Activated naive CD4-positive, alpha-beta T cell treated with anti-CD3 and anti-CD28 coated beads for 36 hours (primary cell): ENCODE measurements around the gene KRT77. TPM values are rescaled to one million over a fixed set of nuclear protein-coding genes. Genes with fewer than 3 reads are reported as not detected.
"Not testable (repeated sequence)": the region's sequence is repeated elsewhere in the genome, so short reads cannot be mapped to it uniquely, and the experiment has no call there.

Experiments used
- CTCF ChIA-PET: fragments of 350-600 bp; sonication (Branson Sonifier 250); formaldehyde crosslinking; loops from one replicate; lab custom pipeline; 2021; ENCODE audit warnings: antibody characterized with exemption; lab: Charles Lee
- DNase-seq: peaks from one replicate; pipeline ENCODE4 v3.0.0-alpha.2; 2020
- H3K27ac Mint-ChIP-seq: one replicate; pipeline ENCODE4 v1.8.0; 2021; ENCODE audit warnings: mild to moderate bottlenecking, mixed read lengths
- H3K27me3 Mint-ChIP-seq: one replicate; pipeline ENCODE4 v1.8.0; 2021; ENCODE audit warnings: low read depth, mixed read lengths
- H3K36me3 Mint-ChIP-seq: one replicate; pipeline ENCODE4 v1.8.0; 2021; ENCODE audit warnings: low read depth, mixed read lengths
- H3K4me1 Mint-ChIP-seq: one replicate; pipeline ENCODE4 v1.8.0; 2021; ENCODE audit warnings: low read depth, mixed read lengths
- H3K4me3 Mint-ChIP-seq: one replicate; pipeline ENCODE4 v1.8.0; 2021; ENCODE audit warnings: mild to moderate bottlenecking, moderate library complexity, mixed read lengths
- H3K9me3 Mint-ChIP-seq: one replicate; pipeline ENCODE4 v1.8.0; 2021; ENCODE audit warnings: mixed read lengths
- intact Hi-C: fragments of 100-400 bp; cut with micrococcal nuclease; formaldehyde crosslinking; loops from one replicate; pipeline ENCODE4 v1.15.1; 2023
- total RNA-seq, 2 experiments: library from RNA; stranded (reverse); gene quantifications; one replicate each; pipeline ENCODE4 v1.2.3, GENCODE V29; 2021

Gene KRT77
- total RNA-seq = not detected

GRCh38 chr12:52703424-52703823 lies at the start of gene KRT77:
Gene KRT77, minus strand, starts transcription at chr12:52703524. Its CDS starts 90 bp downstream, at chr12:52703434.
- no peak for DNase-seq
- Mint-ChIP-seq H3K4me3 (no peak within 1 kb of the TSS), H3K4me1 (peaks cover 16% of the 10 kb centered on the region), H3K27me3 (no peaks in the 10 kb centered on the region), H3K36me3 (no peaks in the 10 kb centered on the region), H3K9me3 (no peaks in the 10 kb centered on the region), H3K27ac (no peak within 1 kb of the TSS)
- CTCF ChIA-PET = no interaction called here
- intact Hi-C loops = no loop called here

- H3K27ac Mint-ChIP-seq = no peak overlapping the region
- H3K4me3 Mint-ChIP-seq = no peak overlapping the region
- CTCF ChIA-PET = no interaction called here
Observed at GRCh38 chr12:52752516-52752915, 49.2 kb upstream of the KRT77 start.

DNA sequence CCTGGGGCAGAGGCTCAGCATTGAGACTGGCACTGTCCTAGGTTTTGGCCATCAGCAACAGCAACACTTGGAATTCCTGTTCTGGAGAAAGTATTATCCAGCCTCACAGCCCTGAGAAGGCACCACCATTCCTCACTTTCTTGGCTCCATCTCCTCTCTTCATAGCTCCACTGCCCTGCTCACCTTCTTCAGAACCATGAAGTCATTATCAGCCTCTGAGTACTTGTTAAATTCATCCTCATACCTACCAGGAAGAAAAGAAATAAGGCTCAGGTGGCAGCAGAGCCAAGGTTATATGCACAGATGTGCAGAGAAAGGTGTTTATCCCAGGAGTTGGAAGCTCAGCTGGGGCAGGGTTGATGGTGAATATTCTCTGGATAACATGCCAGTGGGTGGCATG lies 48.5 kb upstream of the KRT77 start:
- H3K4me3 Mint-ChIP-seq = no peak overlapping the region
- H3K27me3 Mint-ChIP-seq = no peaks in the 10 kb centered on the region
- CTCF ChIA-PET = no interaction called here
- intact Hi-C loops = no loop called here
- no peaks in the 10 kb centered on the region for H3K9me3 Mint-ChIP-seq
- H3K4me1 Mint-ChIP-seq = peaks cover 12% of the 10 kb centered on the region
- DNase-seq = no peak
- no peaks in the 10 kb centered on the region for H3K36me3 Mint-ChIP-seq
- H3K27ac Mint-ChIP-seq = no peak overlapping the region

More at GRCh38 chr12:52752516-52752915, 49.2 kb upstream of the KRT77 start:
- H3K4me1 Mint-ChIP-seq = peaks cover 12% of the 10 kb centered on the region
- H3K9me3 Mint-ChIP-seq = no peaks in the 10 kb centered on the region
- DNase-seq = no peak
- no peaks in the 10 kb centered on the region for H3K27me3 Mint-ChIP-seq
- no peaks in the 10 kb centered on the region for H3K36me3 Mint-ChIP-seq
- intact Hi-C loops = no loop called here

GRCh38 chr12:52750532-52750931 lies 47.2 kb upstream of the KRT77 start:
- intact Hi-C loops, DNase-seq, H3K36me3 Mint-ChIP-seq, CTCF ChIA-PET, H3K27me3 Mint-ChIP-seq, H3K4me3 Mint-ChIP-seq, H3K9me3 Mint-ChIP-seq, H3K27ac Mint-ChIP-seq: not testable (repeated sequence)
- H3K4me1 Mint-ChIP-seq = peaks cover 12% of the 10 kb centered on the region

GRCh38 chr12:52749827-52750226 lies 46.5 kb upstream of the KRT77 start:
- intact Hi-C loops = no loop called here
- no peaks in the 10 kb centered on the region for H3K36me3 Mint-ChIP-seq
- no peak for DNase-seq
- peaks cover 12% of the 10 kb centered on the region for H3K4me1 Mint-ChIP-seq
- H3K27ac Mint-ChIP-seq = no peak overlapping the region
- CTCF ChIA-PET = interaction anchor here (1.2 kb wide), 1 partner anchor 15 kb away, joined by 3 read pairs; no protein-coding TSS in a partner anchor
- H3K4me3 Mint-ChIP-seq = no peak overlapping the region
- no peaks in the 10 kb centered on the region for H3K9me3 Mint-ChIP-seq
- no peaks in the 10 kb centered on the region for H3K27me3 Mint-ChIP-seq

DNA sequence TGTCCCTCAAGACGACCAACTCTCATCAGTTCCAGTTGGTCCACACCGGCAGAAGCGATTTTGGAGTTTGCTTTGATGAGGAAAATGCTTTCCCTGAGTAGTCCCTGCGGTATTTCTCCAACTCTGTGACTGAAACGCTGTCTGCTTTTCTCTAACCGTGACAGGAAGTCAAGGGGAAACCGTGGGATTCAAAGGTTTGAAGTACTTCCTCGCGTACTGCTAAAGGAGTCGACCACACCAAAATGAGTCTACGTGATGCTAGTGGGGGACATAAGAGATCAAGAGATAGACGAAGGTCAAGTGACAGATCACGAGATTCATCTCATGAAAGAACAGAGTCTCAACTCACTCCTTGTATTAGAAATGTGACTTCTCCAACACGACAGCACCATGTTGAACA lies 45.3 kb upstream of the KRT77 start:
- H3K4me3 Mint-ChIP-seq = no peak overlapping the region
- CTCF ChIA-PET = interaction anchor here (1.2 kb wide), 1 partner anchor 14 kb away, joined by 3 read pairs; no protein-coding TSS in a partner anchor
- H3K4me1 Mint-ChIP-seq = peaks cover 12% of the 10 kb centered on the region
- H3K27me3 Mint-ChIP-seq = no peaks in the 10 kb centered on the region
- no peak for DNase-seq
- intact Hi-C loops = no loop called here
- H3K9me3 Mint-ChIP-seq = no peaks in the 10 kb centered on the region
- no peak overlapping the region for H3K27ac Mint-ChIP-seq
- no peaks in the 10 kb centered on the region for H3K36me3 Mint-ChIP-seq

- H3K36me3 Mint-ChIP-seq = no peaks in the 10 kb centered on the region
- H3K9me3 Mint-ChIP-seq = no peaks in the 10 kb centered on the region
- no peak overlapping the region for H3K4me3 Mint-ChIP-seq
- CTCF ChIA-PET = interaction anchor here (0.5 to 1.2 kb wide), 2 partner anchors 162 to 164 kb away, joined by 3 read pairs; no protein-coding TSS in a partner anchor
- H3K27ac Mint-ChIP-seq = no peak overlapping the region
- intact Hi-C loops = no loop called here
- no peak for DNase-seq
- peaks cover 16% of the 10 kb centered on the region for H3K4me1 Mint-ChIP-seq
- no peaks in the 10 kb centered on the region for H3K27me3 Mint-ChIP-seq
Observed at GRCh38 chr12:52745554-52745953, 42.2 kb upstream of the KRT77 start.

- H3K36me3 Mint-ChIP-seq = no peaks in the 10 kb centered on the region
- no peak overlapping the region for H3K27ac Mint-ChIP-seq
- H3K4me3 Mint-ChIP-seq = no peak overlapping the region
- CTCF ChIA-PET = interaction anchor here (1.2 kb wide), 1 partner anchor 161 kb away, joined by 3 read pairs; no protein-coding TSS in a partner anchor
- no peak for DNase-seq
- peaks cover 2% of the 10 kb centered on the region for H3K27me3 Mint-ChIP-seq
- peaks cover 16% of the 10 kb centered on the region for H3K4me1 Mint-ChIP-seq
- intact Hi-C loops = no loop called here
- H3K9me3 Mint-ChIP-seq = no peaks in the 10 kb centered on the region
Observed at GRCh38 chr12:52744493-52745156, 41.3 kb upstream of the KRT77 start.

- Mint-ChIP-seq H3K27me3 (peaks cover 2% of the 10 kb centered on the region), H3K36me3 (no peaks in the 10 kb centered on the region), H3K9me3 (no peaks in the 10 kb centered on the region), H3K4me1 (peaks cover 3% of the 10 kb centered on the region), H3K4me3 (no peak overlapping the region), H3K27ac (no peak overlapping the region)
- no peak for DNase-seq
- intact Hi-C loops = no loop called here
- CTCF ChIA-PET = interaction anchor here (0.7 kb wide), 1 partner anchor 161 kb away, joined by 3 read pairs; no protein-coding TSS in a partner anchor
Observed at GRCh38 chr12:52742822-52743457, 39.6 kb upstream of the KRT77 start.

DNA sequence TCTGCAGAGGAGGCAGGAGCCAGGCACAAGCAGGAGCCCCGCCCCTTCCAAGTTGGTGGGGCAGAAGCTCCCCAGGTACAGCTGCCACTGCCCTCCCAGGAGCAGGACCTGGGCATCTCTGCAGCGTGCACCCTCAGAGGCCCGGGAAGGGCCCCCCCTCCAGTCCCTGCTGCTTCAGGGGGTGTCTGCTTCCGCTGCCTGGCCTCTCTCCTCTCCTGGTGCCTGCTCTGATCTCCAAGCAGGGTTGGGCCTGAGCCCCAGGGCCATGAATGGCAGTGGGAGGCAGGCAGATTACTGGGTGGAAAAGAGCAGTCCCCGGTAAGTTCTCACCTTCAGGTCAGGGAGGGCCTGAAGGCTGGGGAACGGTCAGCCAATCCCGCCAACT lies 38.9 kb upstream of the KRT77 start:
- Mint-ChIP-seq H3K4me3 (no peak overlapping the region), H3K4me1 (peaks cover 3% of the 10 kb centered on the region), H3K27ac (no peak overlapping the region), H3K36me3 (no peaks in the 10 kb centered on the region), H3K9me3 (no peaks in the 10 kb centered on the region), H3K27me3 (peaks cover 2% of the 10 kb centered on the region)
- CTCF ChIA-PET = interaction anchor here (0.6 kb wide), 1 partner anchor 58 kb away, joined by 3 read pairs; no protein-coding TSS in a partner anchor
- intact Hi-C loops = no loop called here
- no peak for DNase-seq

DNA sequence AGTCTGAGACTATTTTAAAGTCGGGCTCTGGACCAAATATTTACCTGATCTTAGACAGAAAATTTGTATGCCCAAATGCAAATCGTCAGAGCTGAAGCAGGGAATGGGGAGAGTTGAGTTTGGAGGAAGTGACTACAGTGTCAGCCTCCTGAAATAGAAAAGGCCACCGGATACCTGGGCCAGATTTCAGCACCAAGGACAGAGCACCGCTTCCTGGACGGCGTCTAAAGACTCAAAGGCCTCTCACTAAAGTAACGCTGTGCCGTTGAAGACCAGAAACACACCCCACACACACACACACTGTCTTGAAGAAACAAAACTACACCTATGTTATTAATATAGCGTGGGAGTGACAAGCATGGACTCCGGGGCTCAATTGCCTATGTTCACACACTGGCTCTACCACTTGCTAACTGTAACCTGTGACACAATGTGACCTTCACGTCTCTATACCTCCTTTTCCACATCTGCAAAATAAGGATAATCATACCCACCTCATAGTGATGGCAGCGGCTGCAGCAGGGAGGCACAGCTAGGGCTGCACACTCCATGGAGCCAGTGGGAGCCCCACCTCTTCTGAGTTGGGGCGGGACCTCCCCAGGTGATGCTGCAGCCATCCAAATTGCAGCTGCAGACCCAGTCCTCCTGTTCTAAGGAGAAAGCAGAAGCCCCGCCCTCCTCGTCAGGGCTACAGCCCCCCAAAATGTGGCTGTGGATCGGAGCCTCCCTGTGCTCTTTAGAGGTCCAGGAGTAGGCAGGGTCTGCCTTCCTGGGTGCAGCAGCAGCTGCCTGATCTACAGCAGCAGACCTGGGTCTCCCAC lies 38.3 kb upstream of the KRT77 start:
- no peaks in the 10 kb centered on the region for H3K36me3 Mint-ChIP-seq
- CTCF ChIA-PET = interaction anchor here (0.7 kb wide), 1 partner anchor 156 kb away, joined by 4 read pairs; no protein-coding TSS in a partner anchor
- no peak overlapping the region for H3K27ac Mint-ChIP-seq
- DNase-seq = peak; percentile 84
- peaks cover 3% of the 10 kb centered on the region for H3K4me1 Mint-ChIP-seq
- H3K4me3 Mint-ChIP-seq = no peak overlapping the region
- no peaks in the 10 kb centered on the region for H3K9me3 Mint-ChIP-seq
- intact Hi-C loops = no loop called here
- peaks cover 2% of the 10 kb centered on the region for H3K27me3 Mint-ChIP-seq

- Mint-ChIP-seq H3K27me3 (peaks cover 2% of the 10 kb centered on the region), H3K9me3 (no peaks in the 10 kb centered on the region), H3K36me3 (no peaks in the 10 kb centered on the region), H3K27ac (no peak overlapping the region), H3K4me1 (peaks cover 3% of the 10 kb centered on the region), H3K4me3 (no peak overlapping the region)
- DNase-seq = no peak
- CTCF ChIA-PET = interaction anchor here (0.6 to 0.7 kb wide), 2 partner anchors 130 to 139 kb away, joined by 4 read pairs; no protein-coding TSS in a partner anchor
- intact Hi-C loops = no loop called here
Observed at GRCh38 chr12:52740584-52740983, 37.3 kb upstream of the KRT77 start.
